HepG2 (cell line): ENCODE measurements around the gene FDPS. TPM values are rescaled to one million over a fixed set of nuclear protein-coding genes. Genes with fewer than 3 reads are reported as not detected.

Experiments
- ELF4 ChIP-seq: sonication (generic); formaldehyde crosslinking; IDR thresholded peaks from 2 replicates; pipeline ENCODE4 v1.5.0; 2020; ENCODE audit warnings: missing genetic modification reagents, mild to moderate bottlenecking, moderate library complexity, borderline replicate concordance
- ESRRA ChIP-seq: sonication (generic); formaldehyde crosslinking; IDR thresholded peaks from 2 replicates; pipeline ENCODE4 v1.5.1; 2020; ENCODE audit warnings: mild to moderate bottlenecking, low read depth, missing genetic modification reagents
- HMGA1 ChIP-seq: sonication (generic); formaldehyde crosslinking; conservative IDR thresholded peaks from 2 replicates; pipeline ENCODE4 v1.4.0; 2020; ENCODE audit warnings: missing genetic modification reagents
- HNRNPLL ChIP-seq: fragments of 200-400 bp; formaldehyde crosslinking; IDR thresholded peaks from 2 replicates; pipeline ENCODE4 v1.6.1; 2017; ENCODE audit warnings: mild to moderate bottlenecking, low read depth, low read length; ENCODE audit not compliant: poor library complexity, severe bottlenecking
- ISX ChIP-seq: sonication (generic); formaldehyde crosslinking; conservative IDR thresholded peaks from 2 replicates; pipeline ENCODE4 v1.5.0; 2020; ENCODE audit warnings: missing genetic modification reagents
- MATR3 ChIP-seq: sonication (generic); formaldehyde crosslinking; IDR thresholded peaks from 2 replicates; pipeline ENCODE4 v1.4.0; 2020; ENCODE audit warnings: missing genetic modification reagents
- MIXL1 ChIP-seq: IDR thresholded peaks from 2 replicates; pipeline ENCODE4 v1.6.1; 2016
- MYNN ChIP-seq: sonication (generic); formaldehyde crosslinking; IDR thresholded peaks from 2 replicates; pipeline ENCODE4 v1.4.0; 2020; ENCODE audit warnings: mild to moderate bottlenecking, low read depth, missing genetic modification reagents
- PITX1 ChIP-seq: sonication (generic); formaldehyde crosslinking; IDR thresholded peaks from 2 replicates; pipeline ENCODE4 v1.5.1; 2020; ENCODE audit warnings: mild to moderate bottlenecking, missing genetic modification reagents
- RFXAP ChIP-seq: sonication (generic); formaldehyde crosslinking; IDR thresholded peaks from 2 replicates; pipeline ENCODE4 v1.4.0; 2020; ENCODE audit warnings: missing genetic modification reagents, borderline replicate concordance
- ZC3H13 ChIP-seq: sonication (generic); formaldehyde crosslinking; IDR thresholded peaks from 2 replicates; pipeline ENCODE4 v1.8.1; 2023; ENCODE audit warnings: mild to moderate bottlenecking, missing genetic modification reagents, moderate library complexity
- ZNF180 ChIP-seq: sonication (generic); formaldehyde crosslinking; IDR thresholded peaks from 2 replicates; pipeline ENCODE4 v1.4.0; 2020; ENCODE audit warnings: low read depth, missing genetic modification reagents, borderline replicate concordance
- ZNF264 ChIP-seq: sonication (generic); formaldehyde crosslinking; IDR thresholded peaks from 2 replicates; pipeline ENCODE4 v1.4.0; 2020; ENCODE audit warnings: missing genetic modification reagents
- ZNF350 ChIP-seq: sonication (generic); formaldehyde crosslinking; IDR thresholded peaks from 2 replicates; pipeline ENCODE4 v1.4.0; 2020; ENCODE audit warnings: mild to moderate bottlenecking, low read depth, missing genetic modification reagents, borderline replicate concordance
- ZNF354B ChIP-seq: sonication (generic); formaldehyde crosslinking; IDR thresholded peaks from 2 replicates; pipeline ENCODE4 v1.8.0; 2022; ENCODE audit warnings: mild to moderate bottlenecking, missing genetic modification reagents
- ZNF577 ChIP-seq: sonication (generic); formaldehyde crosslinking; IDR thresholded peaks from 2 replicates; pipeline ENCODE4 v1.4.0; 2020; ENCODE audit warnings: mild to moderate bottlenecking, low read depth, missing genetic modification reagents, borderline replicate concordance
- ZNF646 ChIP-seq: sonication (generic); formaldehyde crosslinking; IDR thresholded peaks from 2 replicates; pipeline ENCODE4 v1.9.0; 2021; ENCODE audit warnings: mild to moderate bottlenecking, missing genetic modification reagents
- ZNF724P ChIP-seq: sonication (generic); formaldehyde crosslinking; IDR thresholded peaks from 2 replicates; pipeline ENCODE4 v1.8.0; 2022; ENCODE audit warnings: missing genetic modification reagents, borderline replicate concordance
- ZNF768 ChIP-seq: sonication (generic); formaldehyde crosslinking; IDR thresholded peaks from 2 replicates; pipeline ENCODE4 v1.4.0; 2020; ENCODE audit warnings: missing genetic modification reagents
- ZZZ3 ChIP-seq: sonication (generic); formaldehyde crosslinking; IDR thresholded peaks from 2 replicates; pipeline ENCODE4 v1.4.0; 2020; ENCODE audit warnings: missing genetic modification reagents, mild to moderate bottlenecking, borderline replicate concordance
- polyA plus RNA-seq, 8 experiments: library from polyadenylated mRNA; depleted of rRNA in 3 of 8; stranded (reverse) in 7 of 8; unstranded in 1 of 8; fragments of >200 nt; fragmentation: Illumina TruSeq in 4 of 8; extraction: Trizol in 4 of 8; gene quantifications; 2 replicates each; pipeline versions ENCODE4 v1.2.1 to v1.2.3, GENCODE V29; 2011 to 2016; ENCODE audit warnings: low read depth in 4 of 8, missing spikeins in 1 of 8, mixed read lengths in 1 of 8; ENCODE audit not compliant: insufficient read depth in 1 of 8
- total RNA-seq, 5 experiments: library from RNA; depleted of rRNA; stranded (reverse); fragments of >200 nt; fragmentation: Illumina TruSeq; extraction: Trizol; gene quantifications; 2 replicates each; pipeline ENCODE4 v1.2.3, GENCODE V29; 2016; ENCODE audit warnings: low read depth in 1 of 5
- TF ChIP-seq, protein P1 (sequence below): sonication (generic); formaldehyde crosslinking; IDR thresholded peaks from 2 replicates; pipeline ENCODE4 v1.4.0; 2020; ENCODE audit warnings: missing genetic modification reagents, mild to moderate bottlenecking, borderline replicate concordance

FDPS gene
- total and polyA plus RNA-seq, 2 of the 13 experiments (the other 11 are each of a cell fraction or from before 2014, with no cell fraction given): 264 to 519 TPM

- TF ChIP-seq ZNF646: no peak
- TF ChIP-seq ISX (CRISPR knock-in tag): no peak
- peak; percentile 14; the same call in 1 of the 2 replicates for TF ChIP-seq ZNF350 (CRISPR knock-in tag)
- TF ChIP-seq ZNF724P (CRISPR knock-in tag): no peak
- TF ChIP-seq HNRNPLL: peak; percentile 89
- TF ChIP-seq RFXAP: no peak; the same call in 1 of the 2 replicates
- TF ChIP-seq ZNF768 (CRISPR knock-in tag): peak; percentile 26; the same call in 1 of the 2 replicates
- TF ChIP-seq ZC3H13: no peak; the same call in 1 of the 2 replicates
- no peak for TF ChIP-seq ZNF354B (CRISPR knock-in tag)
- TF ChIP-seq HMGA1 (CRISPR knock-in tag): no peak
- TF ChIP-seq ESRRA (CRISPR knock-in tag): no peak; the same call in 1 of the 2 replicates
- no peak for TF ChIP-seq ZNF264 (CRISPR knock-in tag)
- TF ChIP-seq ZNF577 (CRISPR knock-in tag): no peak
- no peak for TF ChIP-seq ZZZ3 (CRISPR knock-in tag)
- TF ChIP-seq PITX1 (CRISPR knock-in tag): no peak
- TF ChIP-seq ELF4 (CRISPR knock-in tag): no peak
- no peak for TF ChIP-seq MATR3 (CRISPR knock-in tag)
- TF ChIP-seq ZNF180 (CRISPR knock-in tag): no peak
- TF ChIP-seq, protein P1, sequence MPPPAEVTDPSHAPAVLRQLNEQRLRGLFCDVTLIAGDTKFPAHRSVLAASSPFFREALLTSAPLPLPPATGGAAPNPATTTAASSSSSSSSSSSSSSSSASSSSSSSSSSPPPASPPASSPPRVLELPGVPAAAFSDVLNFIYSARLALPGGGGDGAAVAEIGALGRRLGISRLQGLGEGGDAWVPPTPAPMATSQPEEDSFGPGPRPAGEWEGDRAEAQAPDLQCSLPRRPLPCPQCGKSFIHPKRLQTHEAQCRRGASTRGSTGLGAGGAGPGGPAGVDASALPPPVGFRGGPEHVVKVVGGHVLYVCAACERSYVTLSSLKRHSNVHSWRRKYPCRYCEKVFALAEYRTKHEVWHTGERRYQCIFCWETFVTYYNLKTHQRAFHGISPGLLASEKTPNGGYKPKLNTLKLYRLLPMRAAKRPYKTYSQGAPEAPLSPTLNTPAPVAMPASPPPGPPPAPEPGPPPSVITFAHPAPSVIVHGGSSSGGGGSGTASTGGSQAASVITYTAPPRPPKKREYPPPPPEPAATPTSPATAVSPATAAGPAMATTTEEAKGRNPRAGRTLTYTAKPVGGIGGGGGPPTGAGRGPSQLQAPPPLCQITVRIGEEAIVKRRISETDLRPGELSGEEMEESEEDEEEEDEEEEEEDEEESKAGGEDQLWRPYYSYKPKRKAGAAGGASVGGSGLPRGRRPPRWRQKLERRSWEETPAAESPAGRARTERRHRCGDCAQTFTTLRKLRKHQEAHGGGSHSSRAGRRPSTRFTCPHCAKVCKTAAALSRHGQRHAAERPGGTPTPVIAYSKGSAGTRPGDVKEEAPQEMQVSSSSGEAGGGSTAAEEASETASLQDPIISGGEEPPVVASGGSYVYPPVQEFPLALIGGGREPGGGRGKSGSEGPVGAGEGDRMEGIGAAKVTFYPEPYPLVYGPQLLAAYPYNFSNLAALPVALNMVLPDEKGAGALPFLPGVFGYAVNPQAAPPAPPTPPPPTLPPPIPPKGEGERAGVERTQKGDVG (CRISPR knock-in tag): no peak
- no peak for TF ChIP-seq MIXL1 (CRISPR knock-in tag)
- no peak for TF ChIP-seq MYNN (CRISPR knock-in tag)
Measured at GRCh38 chr1:155277070-155277901, 31.4 kb upstream of the FDPS start, which contains the start of gene HCN3 (continued).
